Testis (tissue), 3 donors: ENCODE results near the gene SAMM50. TPM values are rescaled to one million over a fixed set of nuclear protein-coding genes. Genes with fewer than 3 reads are reported as not detected.

Source experiments
- DNase-seq: peaks from one replicate; pipeline ENCODE4 v3.0.0-alpha.2; 2019
- H3K27ac ChIP-seq, 2 donors: fragments of 200-600 bp; sonication (generic); one replicate each; pipeline ENCODE4 v1.5.1; 2019
- H3K27me3 ChIP-seq: fragments of 200-600 bp; sonication (generic); one replicate; pipeline ENCODE4 v1.5.1; 2019
- H3K36me3 ChIP-seq: fragments of 200-600 bp; sonication (generic); one replicate; pipeline ENCODE4 v1.5.1; 2017; ENCODE audit warnings: low read depth; ENCODE audit errors: missing control alignments
- H3K4me1 ChIP-seq: fragments of 200-600 bp; sonication (generic); one replicate; pipeline ENCODE4 v1.5.1; 2019
- H3K4me3 ChIP-seq, 2 donors: fragments of 200-600 bp; sonication (generic); one replicate each; pipeline ENCODE4 v1.5.1; 2017 to 2019
- H3K9me3 ChIP-seq: fragments of 200-600 bp; sonication (generic); one replicate; pipeline ENCODE4 v1.5.1; 2017
- POLR2A ChIP-seq: fragments of 450-650 bp; IDR thresholded peaks from one replicate; pipeline ENCODE4 v1.6.1; 2017; ENCODE audit warnings: antibody characterized with exemption, mild to moderate bottlenecking, moderate library complexity
- WGBS, 2 donors: methylation state at CpG; one replicate each; pipeline ENCODE4 v1.1.5; 2018; 5-methylcytosine and 5-hydroxymethylcytosine counted together
- intact Hi-C: fragments of 100-400 bp; cut with DNase I; formaldehyde crosslinking; loops from one replicate; pipeline ENCODE4 v1.15.1; 2023; ENCODE audit warnings: low total_unique reads
- polyA plus RNA-seq: library from polyadenylated mRNA; stranded (reverse); fragments of 350-450 nt; fragmentation: Illumina TruSeq; extraction: RNeasy Lipid Tissue Mini Kit (QIAGEN cat#74804); gene quantifications from one replicate; pipeline ENCODE4 v1.2.3, GENCODE V29; 2014; ENCODE audit warnings: low read depth, low replicate concordance; ENCODE audit not compliant: insufficient read depth
- total RNA-seq, 2 donors: library from RNA; depleted of rRNA; stranded (reverse); fragments of >200 nt; gene quantifications; one replicate each; pipeline ENCODE4 v1.2.3, GENCODE V29; 2016
- TF ChIP-seq, protein P1 (sequence below), 3 experiments: fragments of 450-650 bp in 2 of 3; fragments of 200-600 bp in 1 of 3; sonication (generic) in 1 of 3; IDR thresholded peaks; one replicate each; pipeline ENCODE4 v1.5.1; 2016 to 2019; ENCODE audit warnings: antibody characterized with exemption in 3 of 3, mild to moderate bottlenecking in 2 of 3, moderate library complexity in 1 of 3

Gene SAMM50
- total and polyA plus RNA-seq, 3 donors from 2014 or later, result 41.5 to 71.1 (median 50.3) TPM

- no peaks in the 10 kb centered on the region for H3K4me1 ChIP-seq
- H3K27me3 ChIP-seq, result no peaks in the 10 kb centered on the region
- TF ChIP-seq, protein P1, sequence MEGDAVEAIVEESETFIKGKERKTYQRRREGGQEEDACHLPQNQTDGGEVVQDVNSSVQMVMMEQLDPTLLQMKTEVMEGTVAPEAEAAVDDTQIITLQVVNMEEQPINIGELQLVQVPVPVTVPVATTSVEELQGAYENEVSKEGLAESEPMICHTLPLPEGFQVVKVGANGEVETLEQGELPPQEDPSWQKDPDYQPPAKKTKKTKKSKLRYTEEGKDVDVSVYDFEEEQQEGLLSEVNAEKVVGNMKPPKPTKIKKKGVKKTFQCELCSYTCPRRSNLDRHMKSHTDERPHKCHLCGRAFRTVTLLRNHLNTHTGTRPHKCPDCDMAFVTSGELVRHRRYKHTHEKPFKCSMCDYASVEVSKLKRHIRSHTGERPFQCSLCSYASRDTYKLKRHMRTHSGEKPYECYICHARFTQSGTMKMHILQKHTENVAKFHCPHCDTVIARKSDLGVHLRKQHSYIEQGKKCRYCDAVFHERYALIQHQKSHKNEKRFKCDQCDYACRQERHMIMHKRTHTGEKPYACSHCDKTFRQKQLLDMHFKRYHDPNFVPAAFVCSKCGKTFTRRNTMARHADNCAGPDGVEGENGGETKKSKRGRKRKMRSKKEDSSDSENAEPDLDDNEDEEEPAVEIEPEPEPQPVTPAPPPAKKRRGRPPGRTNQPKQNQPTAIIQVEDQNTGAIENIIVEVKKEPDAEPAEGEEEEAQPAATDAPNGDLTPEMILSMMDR (IDR thresholded peaks at IDR 0.05), result no peak
- no peak for TF ChIP-seq POLR2A
- intact Hi-C loops, result no loop called here
- H3K4me3 ChIP-seq, result no peak overlapping the region
- no peak overlapping the region for H3K27ac ChIP-seq
- 90 to 93% methylated on average over 18 to 19 of the region's 19 CpGs for WGBS, 2 donors
- H3K9me3 ChIP-seq, result no peaks in the 10 kb centered on the region
- H3K36me3 ChIP-seq, result no peaks in the 10 kb centered on the region
- no peak for DNase-seq
Observed at GRCh38 chr22:43969021-43969878, 14.0 kb downstream of the SAMM50 start.

DNA sequence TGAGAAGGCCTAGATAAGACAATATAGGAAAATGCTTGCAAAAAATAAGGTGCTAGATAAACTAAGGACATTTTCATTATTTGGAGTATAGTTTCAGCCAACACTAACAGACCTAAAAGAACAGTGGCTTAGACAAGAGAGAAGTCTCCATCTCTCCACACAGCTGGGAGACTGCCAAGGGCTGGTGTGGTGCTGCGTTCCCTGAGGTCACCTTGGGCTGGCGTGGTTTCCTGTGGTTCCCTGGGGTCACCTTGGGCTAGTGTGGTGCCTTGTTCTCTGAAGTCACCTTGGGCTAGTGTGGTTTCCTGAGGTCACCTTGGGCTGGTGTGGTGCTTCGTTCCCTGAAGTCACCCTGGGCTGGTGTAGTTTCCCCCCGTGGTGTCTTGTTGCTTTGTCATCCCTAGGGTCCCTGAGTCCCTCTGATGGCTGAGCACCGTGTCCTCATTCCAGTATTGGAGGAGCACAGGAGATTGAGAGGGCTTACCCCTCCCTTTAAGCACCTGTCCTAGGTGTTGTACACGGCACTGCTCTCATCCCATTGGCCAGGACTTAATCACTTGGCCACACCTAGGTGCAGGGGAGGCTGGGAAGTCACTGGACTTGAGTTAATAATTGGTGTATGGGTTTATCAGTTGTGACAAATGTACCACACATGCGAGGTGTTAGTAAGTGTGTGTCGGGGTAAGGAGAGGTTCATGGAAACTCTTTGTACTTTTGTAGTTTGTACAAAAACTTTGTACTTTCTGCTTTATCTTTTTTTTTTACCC lies 14.9 kb downstream of the SAMM50 start:
- Histone ChIP-seq H3K27me3 (no peaks in the 10 kb centered on the region), H3K9me3 (no peaks in the 10 kb centered on the region), H3K4me3 (no peak overlapping the region), H3K36me3 (no peaks in the 10 kb centered on the region), H3K4me1 (no peaks in the 10 kb centered on the region), H3K27ac (no peak overlapping the region)
- 90 to 91% methylated on average over 7 to 8 of the region's 8 CpGs for WGBS, 2 donors
- no peak for DNase-seq
- intact Hi-C loops, result no loop called here
- TF ChIP-seq, protein P1 (IDR thresholded peaks at IDR 0.05), result no peak
- TF ChIP-seq POLR2A, result no peak

DNA sequence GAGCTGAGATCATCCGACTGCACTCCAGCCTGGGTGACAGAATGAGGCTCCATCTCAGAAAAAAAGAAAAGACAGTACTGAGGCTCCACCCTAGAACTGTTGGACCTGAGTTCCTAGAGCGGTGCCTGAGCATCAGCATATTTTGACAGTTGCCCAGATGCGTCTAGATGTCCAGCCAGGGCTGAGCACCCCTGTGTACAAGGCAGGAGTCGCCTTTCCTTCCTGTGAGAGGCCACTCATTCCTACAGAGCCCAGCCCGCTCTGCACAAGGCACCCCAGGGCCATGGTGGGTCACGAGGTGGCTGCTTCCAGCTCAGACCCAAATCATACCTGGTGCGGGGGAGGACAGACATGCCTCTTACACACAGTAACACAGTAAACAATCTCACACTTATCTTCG lies 15.9 kb downstream of the SAMM50 start:
- H3K9me3 ChIP-seq, result no peaks in the 10 kb centered on the region
- TF ChIP-seq, protein P1 (IDR thresholded peaks at IDR 0.05), result no peak
- no peak for TF ChIP-seq POLR2A
- no peak overlapping the region for H3K27ac ChIP-seq
- no peaks in the 10 kb centered on the region for H3K27me3 ChIP-seq
- H3K36me3 ChIP-seq, result no peaks in the 10 kb centered on the region
- DNase-seq, result no peak
- WGBS, 2 donors, result 80 to 90% methylated on average over 8 of the region's 8 CpGs
- intact Hi-C loops, result no loop called here
- H3K4me1 ChIP-seq, result no peaks in the 10 kb centered on the region
- no peak overlapping the region for H3K4me3 ChIP-seq

GRCh38 chr22:43972931-43973462 lies 17.8 kb downstream of the SAMM50 start:
- no peak for DNase-seq
- Histone ChIP-seq H3K4me1 (no peaks in the 10 kb centered on the region), H3K9me3 (no peaks in the 10 kb centered on the region), H3K27ac (no peak overlapping the region), H3K4me3 (no peak overlapping the region), H3K36me3 (no peaks in the 10 kb centered on the region), H3K27me3 (no peaks in the 10 kb centered on the region)
- intact Hi-C loops, result no loop called here
- TF ChIP-seq, protein P1 (IDR thresholded peaks at IDR 0.05), result no peak
- TF ChIP-seq POLR2A, result no peak
- WGBS, 2 donors, result 94 to 95% methylated on average over 9 to 10 of the region's 10 CpGs
